ENCODE measurements around the gene KRTAP9-1. TPM values are rescaled to one million over a fixed set of nuclear protein-coding genes. Genes with fewer than 3 reads are reported as not detected.
"Not testable (repeated sequence)": the region's sequence is repeated elsewhere in the genome, so short reads cannot be mapped to it uniquely, and the experiment has no call there.

Gene KRTAP9-1
- total and polyA plus RNA-seq, 4 donors: not detected

DNA sequence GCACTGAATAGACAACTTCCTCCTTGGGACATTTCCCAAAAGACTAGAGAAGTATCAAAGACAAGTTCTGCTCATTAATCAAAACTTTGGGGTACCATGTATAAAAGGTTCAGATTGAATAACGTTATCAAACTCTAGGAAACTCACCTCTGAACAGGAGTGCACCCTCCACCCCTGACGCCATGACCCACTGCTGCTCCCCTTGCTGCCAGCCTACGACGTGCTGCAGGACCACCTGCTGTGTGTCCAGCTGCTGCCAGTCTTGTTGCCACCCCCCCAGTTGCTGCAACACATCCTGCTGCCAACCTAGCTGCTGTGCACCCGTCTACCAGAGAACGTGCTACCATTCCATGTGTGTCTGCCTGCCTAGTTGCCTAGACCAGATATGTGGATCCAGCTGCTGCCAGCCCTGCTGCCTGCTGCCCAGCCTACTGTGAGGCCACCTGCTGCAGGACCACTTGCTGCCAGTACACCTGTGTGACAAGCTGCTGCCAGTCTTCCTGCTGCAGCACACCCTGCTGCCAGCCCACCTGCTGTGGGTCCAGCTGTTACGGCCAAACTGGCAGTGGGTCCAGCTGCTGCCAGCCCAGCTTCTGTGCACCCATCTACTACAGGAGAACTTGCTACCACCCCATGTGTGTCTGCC, 23.0 kb downstream of the KRTAP9-1 start:
- Histone ChIP-seq H3K27me3 (ENCODE audit: control insufficient read depth, insufficient read depth, low read length) (no peaks in the 10 kb centered on the region), H3K27ac (ENCODE audit: low read depth, low read length) (no peak overlapping the region), H3K36me3 (ENCODE audit: control insufficient read depth, insufficient read depth, low read length) (no peaks in the 10 kb centered on the region), H3K4me1 (ENCODE audit: control insufficient read depth, insufficient read depth, low read length) (no peaks in the 10 kb centered on the region), H3K9me3 (ENCODE audit: control insufficient read depth, insufficient read depth, low read length) (no peaks in the 10 kb centered on the region), H3K4me3 (ENCODE audit: low read depth, low read length) (no peak overlapping the region)
- WGBS (ENCODE audit: insufficient coverage): 64% methylated on average over 7 of the region's 7 CpGs
- no peak for DNase-seq (ENCODE audit: low read depth in 4 of 6, low spot score in 6 of 6)

DNA sequence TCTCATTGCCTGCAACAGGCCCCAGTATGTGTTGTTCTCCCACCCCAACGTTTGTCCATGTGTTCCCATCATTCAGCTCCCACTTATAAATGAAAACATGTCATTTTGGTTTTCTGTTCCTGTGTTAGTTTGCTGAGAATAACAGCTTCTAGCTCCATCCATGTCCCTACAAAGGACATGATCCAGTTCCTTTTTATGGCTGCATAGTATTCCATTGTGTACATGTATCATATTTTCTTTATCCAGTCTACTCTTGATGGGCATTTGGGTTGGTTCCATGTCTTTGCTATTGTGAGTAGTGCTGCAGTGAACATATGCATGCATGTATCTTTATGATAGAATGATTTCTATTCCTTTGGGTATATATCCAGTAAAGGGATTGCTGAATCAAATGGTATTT, 26.0 kb downstream of the KRTAP9-1 start:
- WGBS (ENCODE audit: insufficient coverage): no CpG with 5 or more reads among the region's 1 CpG
- H3K27ac ChIP-seq (ENCODE audit: low read depth, low read length): no peak overlapping the region
- no peaks in the 10 kb centered on the region for H3K4me1 ChIP-seq (ENCODE audit: control insufficient read depth, insufficient read depth, low read length)
- DNase-seq (ENCODE audit: low read depth in 4 of 6, low spot score in 6 of 6): no peak
- no peaks in the 10 kb centered on the region for H3K36me3 ChIP-seq (ENCODE audit: control insufficient read depth, insufficient read depth, low read length)
- H3K4me3 ChIP-seq (ENCODE audit: low read depth, low read length): no peak overlapping the region
- no peaks in the 10 kb centered on the region for H3K9me3 ChIP-seq (ENCODE audit: control insufficient read depth, insufficient read depth, low read length)
- no peaks in the 10 kb centered on the region for H3K27me3 ChIP-seq (ENCODE audit: control insufficient read depth, insufficient read depth, low read length)

DNA sequence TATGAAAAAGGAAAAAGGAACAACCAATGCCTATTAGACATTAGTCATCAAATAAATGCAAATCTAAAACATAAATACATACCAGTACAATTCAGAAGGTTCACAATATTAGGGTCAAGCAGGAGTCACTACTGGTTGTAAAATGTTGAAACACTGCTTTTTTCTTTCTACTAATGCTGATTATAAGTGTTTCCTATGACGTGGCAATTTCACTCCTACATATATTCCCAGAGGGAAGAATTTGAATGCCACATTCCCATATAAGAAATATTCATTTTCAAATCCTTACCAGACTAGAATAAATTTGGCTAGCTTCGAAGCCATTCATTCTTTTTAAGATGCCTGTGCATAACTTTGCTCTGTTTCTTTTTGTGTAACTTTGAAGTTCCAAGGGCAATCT, 34.1 kb downstream of the KRTAP9-1 start:
- H3K9me3 ChIP-seq (ENCODE audit: control insufficient read depth, insufficient read depth, low read length): no peaks in the 10 kb centered on the region
- no peak overlapping the region for H3K27ac ChIP-seq (ENCODE audit: low read depth, low read length)
- H3K4me1 ChIP-seq (ENCODE audit: control insufficient read depth, insufficient read depth, low read length): no peaks in the 10 kb centered on the region
- no peaks in the 10 kb centered on the region for H3K36me3 ChIP-seq (ENCODE audit: control insufficient read depth, insufficient read depth, low read length)
- no peak for DNase-seq (ENCODE audit: low read depth in 4 of 6, low spot score in 6 of 6)
- no peak overlapping the region for H3K4me3 ChIP-seq (ENCODE audit: low read depth, low read length)
- WGBS (ENCODE audit: insufficient coverage): no CpG with 5 or more reads among the region's 2 CpGs
- H3K27me3 ChIP-seq (ENCODE audit: control insufficient read depth, insufficient read depth, low read length): no peaks in the 10 kb centered on the region

- WGBS (ENCODE audit: insufficient coverage): no CpG with 5 or more reads among the region's 6 CpGs
Observed at GRCh38 chr17:41226051-41226450, 36.4 kb downstream of the KRTAP9-1 start.

GRCh38 chr17:41226598-41227095, 37.0 kb downstream of the KRTAP9-1 start, which contains the start of gene KRTAP9-2:
KRTAP9-2 (plus strand) TSS chr17:41226648; CDS start chr17:41226655, 7 bp downstream.
- 68% methylated on average over 2 of the region's 4 CpGs for WGBS (ENCODE audit: insufficient coverage)
- DNase-seq (ENCODE audit: low read depth in 4 of 6, low spot score in 6 of 6); H3K4me1 ChIP-seq (ENCODE audit: control insufficient read depth, insufficient read depth, low read length): not testable (repeated sequence)

More at GRCh38 chr17:41226051-41226450, 36.4 kb downstream of the KRTAP9-1 start:
- Histone ChIP-seq H3K4me3 (ENCODE audit: low read depth, low read length) (no peak overlapping the region), H3K27ac (ENCODE audit: low read depth, low read length) (no peak overlapping the region), H3K27me3 (ENCODE audit: control insufficient read depth, insufficient read depth, low read length) (no peaks in the 10 kb centered on the region), H3K9me3 (ENCODE audit: control insufficient read depth, insufficient read depth, low read length) (no peaks in the 10 kb centered on the region), H3K4me1 (ENCODE audit: control insufficient read depth, insufficient read depth, low read length) (no peaks in the 10 kb centered on the region), H3K36me3 (ENCODE audit: control insufficient read depth, insufficient read depth, low read length) (no peaks in the 10 kb centered on the region)
- DNase-seq (ENCODE audit: low read depth in 4 of 6, low spot score in 6 of 6): no peak

GRCh38 chr17:41230094-41230493, 40.4 kb downstream of the KRTAP9-1 start:
- no peaks in the 10 kb centered on the region for H3K9me3 ChIP-seq (ENCODE audit: control insufficient read depth, insufficient read depth, low read length)
- no peaks in the 10 kb centered on the region for H3K36me3 ChIP-seq (ENCODE audit: control insufficient read depth, insufficient read depth, low read length)
- DNase-seq (ENCODE audit: low read depth in 4 of 6, low spot score in 6 of 6): no peak
- no peaks in the 10 kb centered on the region for H3K27me3 ChIP-seq (ENCODE audit: control insufficient read depth, insufficient read depth, low read length)
- H3K4me3 ChIP-seq (ENCODE audit: low read depth, low read length): no peak overlapping the region
- no peaks in the 10 kb centered on the region for H3K4me1 ChIP-seq (ENCODE audit: control insufficient read depth, insufficient read depth, low read length)
- no peak overlapping the region for H3K27ac ChIP-seq (ENCODE audit: low read depth, low read length)

More at GRCh38 chr17:41226598-41227095, 37.0 kb downstream of the KRTAP9-1 start, which contains the start of gene KRTAP9-2:
- not testable (repeated sequence) for H3K4me3 ChIP-seq (ENCODE audit: low read depth, low read length); H3K27me3 ChIP-seq (ENCODE audit: control insufficient read depth, insufficient read depth, low read length); H3K36me3 ChIP-seq (ENCODE audit: control insufficient read depth, insufficient read depth, low read length); H3K27ac ChIP-seq (ENCODE audit: low read depth, low read length); H3K9me3 ChIP-seq (ENCODE audit: control insufficient read depth, insufficient read depth, low read length)

DNA sequence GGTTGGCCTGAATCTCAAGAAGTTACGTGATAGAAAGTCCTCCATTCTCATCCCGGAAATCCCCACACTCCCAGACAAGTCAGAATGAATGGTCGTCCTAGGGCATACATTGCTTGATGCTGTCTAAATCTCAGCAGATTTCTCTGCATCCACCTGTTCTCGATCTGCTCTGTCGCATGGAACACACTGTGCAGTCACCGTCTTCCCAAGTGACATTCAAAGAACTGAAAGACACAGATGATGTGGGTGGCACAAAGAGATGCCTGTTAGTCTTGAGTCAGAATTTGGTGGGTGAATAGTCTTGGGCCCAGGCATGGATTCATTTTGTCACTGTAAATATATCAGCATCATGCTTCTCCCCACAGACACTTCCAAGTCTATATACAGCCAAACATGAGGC, 42.0 kb downstream of the KRTAP9-1 start:
- no peaks in the 10 kb centered on the region for H3K9me3 ChIP-seq (ENCODE audit: control insufficient read depth, insufficient read depth, low read length)
- H3K4me3 ChIP-seq (ENCODE audit: low read depth, low read length): no peak overlapping the region
- H3K36me3 ChIP-seq (ENCODE audit: control insufficient read depth, insufficient read depth, low read length): no peaks in the 10 kb centered on the region
- 93% methylated on average over 6 of the region's 6 CpGs for WGBS (ENCODE audit: insufficient coverage)
- no peaks in the 10 kb centered on the region for H3K4me1 ChIP-seq (ENCODE audit: control insufficient read depth, insufficient read depth, low read length)
- no peak for DNase-seq (ENCODE audit: low read depth in 4 of 6, low spot score in 6 of 6)
- no peak overlapping the region for H3K27ac ChIP-seq (ENCODE audit: low read depth, low read length)
- no peaks in the 10 kb centered on the region for H3K27me3 ChIP-seq (ENCODE audit: control insufficient read depth, insufficient read depth, low read length)

DNA sequence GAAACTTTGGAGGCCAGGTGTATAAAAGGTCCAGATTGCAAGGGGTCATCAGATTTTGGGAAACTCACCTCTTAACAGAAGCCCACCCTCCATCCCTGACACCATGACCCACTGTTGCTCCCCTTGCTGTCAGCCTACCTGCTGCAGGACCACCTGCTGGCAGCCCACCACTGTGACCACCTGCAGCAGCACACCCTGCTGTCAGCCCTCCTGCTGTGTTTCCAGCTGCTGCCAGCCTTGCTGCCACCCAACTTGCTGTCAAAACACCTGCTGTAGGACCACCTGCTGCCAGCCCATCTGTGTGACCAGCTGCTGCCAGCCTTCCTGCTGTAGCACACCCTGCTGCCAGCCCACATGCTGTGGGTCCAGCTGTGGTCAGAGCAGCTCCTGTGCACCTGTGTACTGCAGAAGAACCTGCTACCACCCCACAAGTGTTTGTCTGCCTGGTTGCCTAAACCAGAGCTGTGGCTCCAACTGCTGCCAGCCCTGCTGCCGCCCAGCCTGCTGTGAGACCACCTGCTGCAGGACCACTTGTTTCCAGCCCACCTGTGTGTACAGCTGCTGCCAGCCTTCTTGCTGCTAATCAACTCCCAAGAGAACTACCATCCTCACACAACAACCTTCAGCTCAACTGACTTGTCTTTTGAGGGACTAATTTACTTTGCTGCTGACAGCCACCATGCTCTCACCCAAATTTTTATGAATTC, 42.9 kb downstream of the KRTAP9-1 start, which contains the start of gene KRTAP9-3:
TSS of gene KRTAP9-3 (plus strand) at position 51 of the 707 bp plus-strand sequence. CDS start at position 104, 53 bp downstream.
- DNase-seq (ENCODE audit: low read depth in 4 of 6, low spot score in 6 of 6); H3K36me3 ChIP-seq (ENCODE audit: control insufficient read depth, insufficient read depth, low read length); H3K27ac ChIP-seq (ENCODE audit: low read depth, low read length); H3K9me3 ChIP-seq (ENCODE audit: control insufficient read depth, insufficient read depth, low read length); H3K27me3 ChIP-seq (ENCODE audit: control insufficient read depth, insufficient read depth, low read length); H3K4me1 ChIP-seq (ENCODE audit: control insufficient read depth, insufficient read depth, low read length); H3K4me3 ChIP-seq (ENCODE audit: low read depth, low read length): not testable (repeated sequence)
- 89% methylated on average over 1 of the region's 1 CpG for WGBS (ENCODE audit: insufficient coverage)

DNA sequence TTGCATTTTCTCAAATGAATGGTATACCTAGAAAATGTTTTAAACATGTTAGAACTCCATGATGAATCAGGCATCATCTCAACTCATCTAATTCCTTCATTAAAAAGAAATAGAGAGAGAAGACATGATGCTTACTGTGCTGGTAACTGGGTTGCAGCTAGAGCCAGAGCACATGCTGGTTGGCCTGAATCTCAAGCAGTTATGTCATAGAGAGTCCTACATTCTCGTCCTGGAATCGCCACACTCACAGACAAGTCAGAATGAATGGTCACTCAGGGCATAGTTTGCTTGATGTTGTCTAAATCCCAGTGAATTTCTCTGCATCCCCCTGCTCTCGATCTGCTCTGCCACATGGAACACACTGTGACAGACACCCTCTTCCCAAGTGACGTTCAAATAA, 47.4 kb downstream of the KRTAP9-1 start:
- not testable (repeated sequence) for DNase-seq (ENCODE audit: low read depth in 4 of 6, low spot score in 6 of 6); H3K4me1 ChIP-seq (ENCODE audit: control insufficient read depth, insufficient read depth, low read length); H3K9me3 ChIP-seq (ENCODE audit: control insufficient read depth, insufficient read depth, low read length); H3K4me3 ChIP-seq (ENCODE audit: low read depth, low read length); H3K36me3 ChIP-seq (ENCODE audit: control insufficient read depth, insufficient read depth, low read length); H3K27ac ChIP-seq (ENCODE audit: low read depth, low read length); H3K27me3 ChIP-seq (ENCODE audit: control insufficient read depth, insufficient read depth, low read length)
- no CpG with 5 or more reads among the region's 4 CpGs for WGBS (ENCODE audit: insufficient coverage)
